ENCODE measurements around the gene CHRND. TPM values are rescaled to one million over a fixed set of nuclear protein-coding genes. Genes with fewer than 3 reads are reported as not detected.

Gene CHRND
- total and polyA plus RNA-seq, 2 of the 4 experiments (the other 2 are of a cell fraction): not detected

GRCh38 chr2:232485757-232486557, 40.0 kb upstream of the CHRND start:
- H2BK5ac ChIP-seq (ENCODE audit: low read depth, low read length, poor library complexity, severe bottlenecking): no peak overlapping the region
- no peak overlapping the region for H3K18ac ChIP-seq (ENCODE audit: low read depth, low read length)
- no peak overlapping the region for H2BK15ac ChIP-seq (ENCODE audit: low read depth, low read length)
- H3K4ac ChIP-seq (ENCODE audit: low read depth, low read length): no peak overlapping the region
- H4K5ac ChIP-seq (ENCODE audit: low read depth, low read length): no peak overlapping the region
- no peak overlapping the region for H3K56ac ChIP-seq (ENCODE audit: extremely low read depth, insufficient read depth, low read length)
- no peak overlapping the region for H2BK20ac ChIP-seq (ENCODE audit: low read depth, low read length)
- dilution Hi-C loops (cut with HindIII; ENCODE audit: low sequenced_read_pairs, unreplicated experiment) (no loop called here), intact Hi-C loops (cut with micrococcal nuclease) (no loop called here), in situ Hi-C loops (cut with MboI; ENCODE audit: low sequenced_read_pairs) (no loop called here)
- H3K27ac ChIP-seq (ENCODE audit: insufficient read depth, low read length): no peak overlapping the region
- H2AK9ac ChIP-seq (replicated peaks; ENCODE audit: low read depth, low read length, poor library complexity): no peak overlapping the region
- H3K36me3 ChIP-seq (ENCODE audit: control insufficient read depth, insufficient read depth, low read length): no peaks in the 10 kb centered on the region
- H3K9me1 ChIP-seq (ENCODE audit: insufficient read depth, low read length): no peaks in the 10 kb centered on the region
- POLR2A ChIA-PET (ENCODE audit: unreplicated experiment): no interaction called here
- no peak overlapping the region for H2BK120ac ChIP-seq (ENCODE audit: low read depth, low read length)
- H3K4me2 ChIP-seq (ENCODE audit: low read depth, low read length): no peak overlapping the region
- CTCF ChIA-PET: no interaction called here
- no peak overlapping the region for H4K8ac ChIP-seq (ENCODE audit: low read depth in 2 of 2, low read length in 2 of 2)
- no TSS peak for BruUV-seq (replicated peaks)
- no peak overlapping the region for H3K14ac ChIP-seq (replicated peaks; ENCODE audit: low read depth, low read length)
- peaks cover 68% of the 10 kb centered on the region for H3K27me3 ChIP-seq (ENCODE audit: control insufficient read depth, insufficient read depth, low read length)
- TF ChIP-seq RFX5 (IDR thresholded peaks at IDR 0.05; ENCODE audit: low read depth, low read length) (no peak), ELK1 (IDR thresholded peaks at IDR 0.05; ENCODE audit: borderline replicate concordance, low read depth, low read length) (no peak), CHD1 (IDR thresholded peaks at IDR 0.05; ENCODE audit: low read depth, low read length) (no peak), RCOR1 (IDR thresholded peaks at IDR 0.05; ENCODE audit: insufficient replicate concordance, low read length) (no peak), CTCF (conservative IDR thresholded peaks at IDR 0.05; ENCODE audit: low read depth, low read length) (no peak), CEBPB (IDR thresholded peaks at IDR 0.05; ENCODE audit: low read depth, low read length) (no peak), RAD21 (IDR thresholded peaks at IDR 0.05; ENCODE audit: low read length) (no peak), MAFK (IDR thresholded peaks at IDR 0.05; ENCODE audit: low read depth, low read length) (no peak), POLR2A (IDR thresholded peaks at IDR 0.05; ENCODE audit: low read depth, low read length) (no peak), NFE2L2 (IDR thresholded peaks at IDR 0.05; ENCODE audit: low read depth, low read length) (no peak), MAZ (IDR thresholded peaks at IDR 0.05; ENCODE audit: borderline replicate concordance, low read depth, low read length) (no peak), FOS (IDR thresholded peaks at IDR 0.05; ENCODE audit: low read depth, low read length) (no peak), MXI1 (IDR thresholded peaks at IDR 0.05; ENCODE audit: borderline replicate concordance, low read depth, low read length) (no peak), BHLHE40 (IDR thresholded peaks at IDR 0.05; ENCODE audit: low read depth, low read length) (no peak), SMC3 (IDR thresholded peaks at IDR 0.05; ENCODE audit: low read depth, low read length) (no peak)
- TF ChIP-seq, protein P1, sequence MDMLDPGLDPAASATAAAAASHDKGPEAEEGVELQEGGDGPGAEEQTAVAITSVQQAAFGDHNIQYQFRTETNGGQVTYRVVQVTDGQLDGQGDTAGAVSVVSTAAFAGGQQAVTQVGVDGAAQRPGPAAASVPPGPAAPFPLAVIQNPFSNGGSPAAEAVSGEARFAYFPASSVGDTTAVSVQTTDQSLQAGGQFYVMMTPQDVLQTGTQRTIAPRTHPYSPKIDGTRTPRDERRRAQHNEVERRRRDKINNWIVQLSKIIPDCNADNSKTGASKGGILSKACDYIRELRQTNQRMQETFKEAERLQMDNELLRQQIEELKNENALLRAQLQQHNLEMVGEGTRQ (IDR thresholded peaks at IDR 0.05; ENCODE audit: low read depth, low read length): no peak
- H3K79me1 ChIP-seq (ENCODE audit: low read depth in 1 of 2, low read length in 2 of 2): no peaks in the 10 kb centered on the region
- no peak overlapping the region for H3K4me3 ChIP-seq (ENCODE audit: insufficient read depth, low read depth, low read length)
- H2AK5ac ChIP-seq (ENCODE audit: low read depth, low read length): no peak overlapping the region
- no peaks in the 10 kb centered on the region; the same call in 1 of the 2 replicates for H4K20me1 ChIP-seq (ENCODE audit: insufficient read depth, low read length)
- ATAC-seq (ENCODE audit: low read depth): no peak
- WGBS, 2 experiments (ENCODE audit: extremely low coverage in 2 of 2, insufficient read length in 1 of 2): 6% methylated on average over 54 of the region's 111 CpGs; no CpG with 5 or more reads in 1 of the 2 experiments
- H3K9me3 ChIP-seq (ENCODE audit: control insufficient read depth, insufficient read depth, low read length): no peaks in the 10 kb centered on the region
- no peaks in the 10 kb centered on the region; the same call in 1 of the 2 replicates for H3K4me1 ChIP-seq (ENCODE audit: control insufficient read depth, insufficient read depth, low read length)
- no peak overlapping the region for H3K9ac ChIP-seq (ENCODE audit: low read depth, low read length)
- no peak for DNase-seq
- H3K23ac ChIP-seq (ENCODE audit: low read depth, low read length): no peak overlapping the region
- H4K91ac ChIP-seq (ENCODE audit: insufficient read depth, low read depth, low read length): no peak overlapping the region
- H2AFZ ChIP-seq (replicated peaks; ENCODE audit: low read length, poor library complexity): no peak overlapping the region
